Adipocyte (in vitro differentiated cells): ENCODE measurements around the gene LENG9.

Source experiments
- DNase-seq: peaks from one replicate; pipeline ENCODE4 v3.0.0-alpha.2; 2015; ENCODE audit warnings: low read depth
- H3K27me3 ChIP-seq: replicated peaks from 2 replicates; pipeline ENCODE4 v1.7.0; 2013; ENCODE audit warnings: mild to moderate bottlenecking, low read length, moderate library complexity; ENCODE audit not compliant: control insufficient read depth, insufficient read depth
- H3K36me3 ChIP-seq: 2 replicates; pipeline ENCODE4 v1.7.0; 2013; ENCODE audit warnings: low read length, mild to moderate bottlenecking, moderate library complexity; ENCODE audit not compliant: control insufficient read depth, insufficient read depth, severe bottlenecking
- H3K4me1 ChIP-seq: 2 replicates; pipeline ENCODE4 v1.7.0; 2013; ENCODE audit warnings: mild to moderate bottlenecking, low read length, moderate library complexity; ENCODE audit not compliant: control insufficient read depth, insufficient read depth
- H3K4me3 ChIP-seq: 2 replicates; pipeline ENCODE4 v1.7.0; 2013; ENCODE audit warnings: mild to moderate bottlenecking, low read length, moderate library complexity
- H3K9ac ChIP-seq: 2 replicates; pipeline ENCODE4 v1.7.0; 2013; ENCODE audit warnings: mild to moderate bottlenecking, low read length, moderate library complexity
- H3K9me3 ChIP-seq: 2 replicates; pipeline ENCODE4 v1.7.0; 2013; ENCODE audit warnings: mild to moderate bottlenecking, low read length, moderate library complexity; ENCODE audit not compliant: control insufficient read depth

The LENG9 gene

GRCh38 chr19:54462655-54463530 is 685 bp downstream of the LENG9 start:
- H3K36me3 ChIP-seq: peaks cover 37% of the 10 kb centered on the region
- H3K9me3 ChIP-seq: no peaks in the 10 kb centered on the region
- H3K27me3 ChIP-seq: no peaks in the 10 kb centered on the region
- H3K4me1 ChIP-seq: peaks cover 23% of the 10 kb centered on the region
- DNase-seq: peak; percentile 79
- H3K4me3 ChIP-seq: peak overlapping the region; percentile 81
- peak overlapping the region; percentile 91 for H3K9ac ChIP-seq

GRCh38 chr19:54462047-54462654 is 1.4 kb downstream of the LENG9 start:
- H3K36me3 ChIP-seq: peaks cover 44% of the 10 kb centered on the region
- H3K27me3 ChIP-seq: no peaks in the 10 kb centered on the region
- H3K9me3 ChIP-seq: no peaks in the 10 kb centered on the region
- peak overlapping the region; percentile 81 for H3K4me3 ChIP-seq
- peaks cover 23% of the 10 kb centered on the region for H3K4me1 ChIP-seq
- no peak for DNase-seq
- H3K9ac ChIP-seq: peak overlapping the region; percentile 91

- Histone ChIP-seq H3K27me3 (no peaks in the 10 kb centered on the region), H3K4me3 (no peak overlapping the region), H3K9ac (peak overlapping the region; percentile 91), H3K9me3 (no peaks in the 10 kb centered on the region), H3K4me1 (peaks cover 23% of the 10 kb centered on the region), H3K36me3 (peaks cover 50% of the 10 kb centered on the region)
- DNase-seq: no peak
Measured at GRCh38 chr19:54461613-54462012, 2.0 kb downstream of the LENG9 start.

- H3K9me3 ChIP-seq: no peaks in the 10 kb centered on the region
- no peak overlapping the region for H3K9ac ChIP-seq
- no peaks in the 10 kb centered on the region for H3K27me3 ChIP-seq
- H3K4me3 ChIP-seq: no peak overlapping the region
- DNase-seq: no peak
- H3K4me1 ChIP-seq: peaks cover 23% of the 10 kb centered on the region
- peaks cover 54% of the 10 kb centered on the region for H3K36me3 ChIP-seq
Measured at GRCh38 chr19:54461210-54461609, 2.4 kb downstream of the LENG9 start.

- no peak overlapping the region for H3K4me3 ChIP-seq
- no peaks in the 10 kb centered on the region for H3K9me3 ChIP-seq
- H3K4me1 ChIP-seq: peaks cover 23% of the 10 kb centered on the region
- H3K9ac ChIP-seq: no peak overlapping the region
- H3K27me3 ChIP-seq: no peaks in the 10 kb centered on the region
- no peak for DNase-seq
- H3K36me3 ChIP-seq: peaks cover 61% of the 10 kb centered on the region
Measured at GRCh38 chr19:54460230-54461005, 3.2 kb downstream of the LENG9 start.

GRCh38 chr19:54459282-54460229 is 4.0 kb downstream of the LENG9 start:
- Histone ChIP-seq H3K4me3 (no peak overlapping the region), H3K9ac (no peak overlapping the region), H3K4me1 (peaks cover 23% of the 10 kb centered on the region), H3K27me3 (no peaks in the 10 kb centered on the region), H3K36me3 (peaks cover 70% of the 10 kb centered on the region), H3K9me3 (no peaks in the 10 kb centered on the region)
- DNase-seq: no peak

- Histone ChIP-seq H3K36me3 (peaks cover 78% of the 10 kb centered on the region), H3K27me3 (no peaks in the 10 kb centered on the region), H3K9me3 (no peaks in the 10 kb centered on the region), H3K4me1 (peaks cover 16% of the 10 kb centered on the region), H3K4me3 (no peak overlapping the region), H3K9ac (no peak overlapping the region)
- no peak for DNase-seq
Measured at GRCh38 chr19:54458648-54459281, 4.8 kb downstream of the LENG9 start.

- Histone ChIP-seq H3K36me3 (peaks cover 86% of the 10 kb centered on the region), H3K9ac (no peak overlapping the region), H3K4me1 (peaks cover 15% of the 10 kb centered on the region), H3K4me3 (no peak overlapping the region), H3K27me3 (no peaks in the 10 kb centered on the region), H3K9me3 (no peaks in the 10 kb centered on the region)
- DNase-seq: no peak
Measured at GRCh38 chr19:54457773-54458647, 5.6 kb downstream of the LENG9 start.

- Histone ChIP-seq H3K9me3 (no peaks in the 10 kb centered on the region), H3K4me3 (no peak overlapping the region), H3K36me3 (peaks cover 95% of the 10 kb centered on the region), H3K9ac (no peak overlapping the region), H3K4me1 (peaks cover 7% of the 10 kb centered on the region), H3K27me3 (no peaks in the 10 kb centered on the region)
- DNase-seq: no peak
Measured at GRCh38 chr19:54456423-54457373, 6.9 kb downstream of the LENG9 start.
